Suprapubic skin (tissue), 4 donors: ENCODE data around the gene KLHL1. TPM values are rescaled to one million over a fixed set of nuclear protein-coding genes. Genes with fewer than 3 reads are reported as not detected.

Experiments
- DNase-seq, 2 donors: peaks; one replicate each; pipeline ENCODE4 v3.0.0-alpha.2; 2019; ENCODE audit warnings: low spot score in 2 of 2
- H3K27ac ChIP-seq: fragments of 200-600 bp; sonication (generic); one replicate; pipeline ENCODE4 v1.5.1; 2019
- H3K27me3 ChIP-seq: fragments of 200-600 bp; sonication (generic); one replicate; pipeline ENCODE4 v1.5.1; 2019
- H3K36me3 ChIP-seq: fragments of 200-600 bp; sonication (generic); one replicate; pipeline ENCODE4 v1.5.1; 2019
- H3K4me1 ChIP-seq: fragments of 200-600 bp; sonication (generic); one replicate; pipeline ENCODE4 v1.5.1; 2019
- H3K4me3 ChIP-seq: fragments of 200-600 bp; sonication (generic); one replicate; pipeline ENCODE4 v1.5.1; 2019; ENCODE audit warnings: mild to moderate bottlenecking
- H3K9me3 ChIP-seq: fragments of 200-600 bp; sonication (generic); one replicate; pipeline ENCODE4 v1.5.1; 2019
- CTCF ChIP-seq, 2 donors: fragments of 200-600 bp in 1 of 2; fragments of 450-650 bp in 1 of 2; sonication (generic) in 1 of 2; IDR thresholded peaks; one replicate each; pipeline ENCODE4 v1.5.1; 2016 to 2019; ENCODE audit warnings: antibody characterized with exemption in 2 of 2, mild to moderate bottlenecking in 1 of 2, moderate library complexity in 1 of 2
- EP300 ChIP-seq: sonication (generic); formaldehyde crosslinking; IDR thresholded peaks from one replicate; pipeline ENCODE4 v1.6.1; 2017; ENCODE audit warnings: antibody characterized with exemption
- POLR2A ChIP-seq, 2 donors: fragments of 450-650 bp; IDR thresholded peaks; one replicate each; pipeline ENCODE4 v1.6.1; 2017; ENCODE audit warnings: antibody characterized with exemption in 2 of 2, mild to moderate bottlenecking in 2 of 2, moderate library complexity in 2 of 2
- POLR2AphosphoS5 ChIP-seq, 3 donors: sonication (generic); formaldehyde crosslinking; IDR thresholded peaks; one replicate each; pipeline ENCODE4 v1.6.1; 2017; ENCODE audit warnings: antibody characterized with exemption in 3 of 3
- WGBS: methylation state at CpG from one replicate; pipeline ENCODE4 v1.1.5; 2018; 5-methylcytosine and 5-hydroxymethylcytosine counted together
- total RNA-seq, 4 donors: library from RNA; depleted of rRNA; stranded (reverse); fragments of >200 nt; gene quantifications; one replicate each; pipeline ENCODE4 v1.1.0, GENCODE V29; 2016

Gene KLHL1
- total RNA-seq, 4 donors from 2014 or later = not detected

- no peaks in the 10 kb centered on the region for H3K4me1 ChIP-seq
- H3K27ac ChIP-seq = no peak overlapping the region
- H3K27me3 ChIP-seq = no peaks in the 10 kb centered on the region
- TF ChIP-seq CTCF (IDR thresholded peaks at IDR 0.05) (no peak), EP300 (no peak), POLR2A (IDR thresholded peaks at IDR 0.05) (no peak), POLR2AphosphoS5 (IDR thresholded peaks at IDR 0.05) (no peak)
- DNase-seq = no peak
- no peak overlapping the region for H3K4me3 ChIP-seq
- WGBS = 73% methylated on average over 4 of the region's 4 CpGs
- no peaks in the 10 kb centered on the region for H3K9me3 ChIP-seq
- H3K36me3 ChIP-seq = no peaks in the 10 kb centered on the region
These were observed 235.8 kb downstream of the KLHL1 start for GRCh38 chr13:69872321-69873047.

- no peak for DNase-seq
- no peaks in the 10 kb centered on the region for H3K27me3 ChIP-seq
- H3K4me1 ChIP-seq = no peaks in the 10 kb centered on the region
- no peak overlapping the region for H3K4me3 ChIP-seq
- H3K27ac ChIP-seq = no peak overlapping the region
- no peaks in the 10 kb centered on the region for H3K9me3 ChIP-seq
- TF ChIP-seq EP300 (no peak), POLR2AphosphoS5 (IDR thresholded peaks at IDR 0.05) (no peak), CTCF (IDR thresholded peaks at IDR 0.05) (no peak), POLR2A (IDR thresholded peaks at IDR 0.05) (no peak)
- H3K36me3 ChIP-seq = no peaks in the 10 kb centered on the region
- 67% methylated on average over 4 of the region's 4 CpGs for WGBS
These were observed 241.7 kb downstream of the KLHL1 start for GRCh38 chr13:69866555-69866954.

GRCh38 chr13:69857183-69857821 lies 250.9 kb downstream of the KLHL1 start:
- Histone ChIP-seq H3K9me3 (no peaks in the 10 kb centered on the region), H3K27ac (no peak overlapping the region), H3K27me3 (no peaks in the 10 kb centered on the region), H3K36me3 (no peaks in the 10 kb centered on the region), H3K4me1 (no peaks in the 10 kb centered on the region), H3K4me3 (no peak overlapping the region)
- DNase-seq = no peak
- 4% methylated on average over 4 of the region's 4 CpGs for WGBS
- TF ChIP-seq POLR2A (IDR thresholded peaks at IDR 0.05) = no peak
- TF ChIP-seq CTCF (IDR thresholded peaks at IDR 0.05) = peak in 1 of 2 donors; percentile 34
- no peak for TF ChIP-seq EP300
- no peak for TF ChIP-seq POLR2AphosphoS5 (IDR thresholded peaks at IDR 0.05)

- Histone ChIP-seq H3K27me3 (no peaks in the 10 kb centered on the region), H3K27ac (no peak overlapping the region), H3K9me3 (no peaks in the 10 kb centered on the region), H3K36me3 (no peaks in the 10 kb centered on the region), H3K4me3 (no peak overlapping the region), H3K4me1 (no peaks in the 10 kb centered on the region)
- no peak for DNase-seq
- TF ChIP-seq POLR2AphosphoS5 (IDR thresholded peaks at IDR 0.05) (no peak), POLR2A (IDR thresholded peaks at IDR 0.05) (no peak), CTCF (IDR thresholded peaks at IDR 0.05) (no peak), EP300 (no peak)
- WGBS = 26% methylated on average over 3 of the region's 3 CpGs
These were observed 251.9 kb downstream of the KLHL1 start for GRCh38 chr13:69856331-69856730.

- no peak for DNase-seq
- Histone ChIP-seq H3K4me3 (no peak overlapping the region), H3K36me3 (no peaks in the 10 kb centered on the region), H3K27ac (no peak overlapping the region), H3K4me1 (no peaks in the 10 kb centered on the region), H3K27me3 (no peaks in the 10 kb centered on the region), H3K9me3 (no peaks in the 10 kb centered on the region)
- 79% methylated on average over 2 of the region's 2 CpGs for WGBS
- TF ChIP-seq POLR2AphosphoS5 (IDR thresholded peaks at IDR 0.05) = no peak
- TF ChIP-seq EP300 = no peak
- no peak for TF ChIP-seq POLR2A (IDR thresholded peaks at IDR 0.05)
- TF ChIP-seq CTCF (IDR thresholded peaks at IDR 0.05) = no peak
These were observed 279.7 kb downstream of the KLHL1 start for GRCh38 chr13:69828527-69828926.
